Activated CD8-positive, alpha-beta memory T cell treated with anti-CD3 and anti-CD28 coated beads, Interleukin-2, amount 50 U/mL, for 4 hours (primary cell): ENCODE results near the gene WNT9B.

Experiments
- DNase-seq: peaks from one replicate; pipeline ENCODE4 v3.0.0-alpha.2; 2020

The WNT9B gene

DNA sequence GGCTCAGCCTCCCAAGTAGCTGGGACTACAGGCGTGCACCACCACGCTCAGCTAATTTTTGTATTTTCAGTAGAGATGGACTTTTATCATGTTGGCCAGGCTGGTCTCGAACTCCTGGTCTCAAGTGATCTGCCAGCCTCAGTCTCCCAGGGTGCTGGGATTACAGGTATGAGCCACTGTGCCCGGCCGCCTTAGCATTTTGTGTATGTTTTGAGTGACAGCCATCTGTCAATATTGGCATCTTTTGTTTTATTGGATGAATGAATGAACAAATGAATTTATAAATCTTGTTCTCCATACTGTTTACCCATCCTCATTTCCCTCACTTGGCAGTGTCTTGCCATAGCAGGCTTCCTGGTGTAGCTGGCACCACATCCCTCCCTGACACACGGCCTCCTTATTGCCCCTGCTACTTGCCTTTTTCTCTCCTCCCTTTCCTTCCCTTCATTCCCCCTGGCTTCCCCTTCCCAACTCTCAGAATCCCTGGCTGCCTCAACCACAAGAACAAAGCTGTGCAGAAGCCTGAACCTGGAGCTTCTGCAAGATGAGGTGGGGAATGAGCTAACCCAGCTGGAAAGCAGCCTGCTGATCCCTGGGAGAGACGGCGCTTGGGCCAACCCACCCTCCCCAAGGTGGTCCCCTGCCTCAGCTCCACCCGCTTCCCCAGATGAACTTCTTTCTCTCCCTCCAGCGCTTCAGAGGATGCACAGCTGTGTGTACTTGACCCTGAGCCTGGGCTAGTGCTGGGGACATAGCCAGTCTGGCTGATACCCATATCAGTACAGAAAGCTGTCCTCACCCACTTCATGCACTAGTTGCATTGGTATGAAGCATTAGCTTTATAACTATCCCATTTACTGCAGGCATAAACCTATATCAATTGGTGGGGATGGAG, 34.3 kb downstream of the WNT9B start:
- no peak for DNase-seq

DNA sequence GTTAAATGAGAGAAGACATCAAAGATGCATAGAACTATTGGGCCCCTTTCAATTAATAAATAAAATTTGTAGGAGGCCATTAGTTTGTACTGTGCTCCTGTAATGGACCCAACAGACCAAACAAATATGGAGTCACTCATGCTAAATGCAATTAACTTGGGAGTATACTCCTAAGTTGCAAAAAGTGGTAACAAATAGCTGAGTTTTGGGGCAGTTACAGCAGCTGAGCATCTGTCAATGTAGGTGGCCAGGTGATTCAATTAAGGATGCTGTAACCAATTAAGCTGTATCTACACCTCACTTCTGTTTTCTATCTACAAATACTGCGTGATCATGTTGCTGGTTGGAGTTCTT, 34.9 kb downstream of the WNT9B start:
- DNase-seq, result no peak

DNA sequence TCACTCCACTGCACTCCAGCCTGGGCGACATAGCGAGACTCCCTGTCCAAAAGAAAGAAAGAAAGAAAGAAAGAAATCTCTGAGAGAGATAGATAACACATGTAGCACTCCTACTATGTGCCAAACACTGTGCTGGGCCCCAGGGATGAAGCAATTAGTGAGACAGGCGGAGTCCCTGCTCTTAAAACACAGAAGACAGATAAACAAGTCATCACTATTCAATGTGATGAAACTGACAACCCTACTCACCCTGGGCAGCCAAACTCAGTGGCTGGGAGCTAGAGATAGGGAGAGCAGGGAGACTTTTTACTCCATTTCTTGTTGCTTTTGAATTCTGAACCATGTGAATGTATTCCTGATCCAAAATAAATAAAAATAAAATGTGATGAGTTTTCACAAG, 36.3 kb downstream of the WNT9B start:
- DNase-seq, result no peak

DNA sequence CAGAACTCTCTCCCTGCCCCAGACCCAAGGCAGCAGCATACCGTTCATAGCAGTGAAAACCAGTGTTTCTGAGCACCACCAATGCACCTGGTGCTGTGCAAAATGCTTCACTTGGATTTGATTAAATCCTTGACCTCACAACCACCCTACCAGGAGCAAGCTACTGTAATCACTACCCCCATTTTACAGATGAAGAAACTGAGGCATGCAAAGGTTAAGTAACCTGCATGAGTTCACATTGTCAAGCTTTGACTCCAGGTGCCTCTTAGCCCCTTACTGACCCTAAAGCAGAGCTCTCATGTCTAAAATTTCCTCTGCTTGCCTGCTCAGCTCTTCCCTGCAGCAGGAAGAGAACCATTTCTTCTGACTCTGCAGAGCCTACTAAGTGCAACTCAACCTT, 37.3 kb downstream of the WNT9B start:
- DNase-seq, result no peak

DNA sequence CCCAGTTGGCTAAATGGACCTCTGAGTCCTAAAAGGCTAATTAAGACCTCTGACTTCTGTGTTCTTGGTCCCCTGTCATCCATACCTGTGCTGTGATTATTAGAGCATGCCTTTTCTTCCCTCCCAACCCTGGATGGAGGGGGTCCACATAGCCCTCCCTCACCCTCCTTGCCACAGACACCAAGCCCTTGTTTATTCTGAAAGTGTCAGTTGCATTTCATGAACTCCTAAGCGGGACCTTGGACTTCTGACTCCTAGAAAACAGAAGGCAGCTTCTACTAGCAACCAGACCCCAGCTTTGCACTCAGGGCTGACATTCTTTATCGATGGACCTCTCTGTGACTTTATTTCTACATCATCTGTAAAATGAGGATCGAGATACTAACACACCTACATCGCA, 38.1 kb downstream of the WNT9B start:
- DNase-seq, result no peak

DNA sequence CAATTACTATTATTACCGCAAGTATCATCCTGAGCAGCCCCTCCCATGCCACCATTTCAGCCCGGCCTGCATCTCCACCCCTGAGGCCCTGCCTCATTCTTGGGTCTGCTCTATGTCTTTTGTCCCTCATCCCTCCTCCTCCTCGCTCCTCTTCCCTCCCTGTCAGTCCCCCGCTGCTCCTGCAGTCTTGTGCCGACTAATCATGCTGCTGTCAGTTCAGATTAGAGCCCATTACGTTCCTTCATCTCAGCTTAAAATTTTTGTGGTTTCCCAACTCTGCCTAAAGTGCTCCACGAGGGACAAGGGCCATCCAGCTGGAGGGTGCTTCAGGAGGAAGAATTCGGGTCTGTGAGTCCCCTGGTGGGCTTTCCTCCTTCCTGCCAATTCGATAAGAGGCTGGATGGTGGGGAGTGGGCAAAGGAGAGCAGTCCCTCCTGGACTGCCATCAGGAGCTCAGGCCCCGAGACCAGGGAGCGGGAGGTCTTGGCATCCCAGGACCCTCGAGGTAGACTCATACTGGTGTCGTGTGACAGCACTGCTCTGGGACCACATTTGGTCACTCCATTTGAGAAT, 38.7 kb downstream of the WNT9B start:
- DNase-seq, result no peak

DNA sequence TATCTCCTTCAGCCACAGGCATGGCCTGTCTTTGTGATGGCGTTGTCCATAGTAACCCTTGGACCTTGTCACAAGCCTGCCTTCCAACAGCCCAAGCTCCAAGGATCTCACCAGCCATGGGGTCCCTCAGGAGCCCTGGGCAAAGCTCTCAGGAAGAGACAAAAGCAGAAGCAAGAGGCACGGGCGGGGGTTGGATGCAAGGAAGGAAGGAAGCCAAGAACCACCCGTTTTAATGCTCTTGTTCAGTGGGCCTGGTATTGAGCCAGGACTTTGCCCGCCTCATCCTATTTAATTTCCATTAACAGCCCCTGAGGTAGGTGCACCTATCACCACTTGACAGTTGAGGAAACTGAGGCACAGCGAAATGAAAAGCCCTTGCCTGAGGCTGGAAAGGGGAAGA, 39.3 kb downstream of the WNT9B start:
- no peak for DNase-seq

DNA sequence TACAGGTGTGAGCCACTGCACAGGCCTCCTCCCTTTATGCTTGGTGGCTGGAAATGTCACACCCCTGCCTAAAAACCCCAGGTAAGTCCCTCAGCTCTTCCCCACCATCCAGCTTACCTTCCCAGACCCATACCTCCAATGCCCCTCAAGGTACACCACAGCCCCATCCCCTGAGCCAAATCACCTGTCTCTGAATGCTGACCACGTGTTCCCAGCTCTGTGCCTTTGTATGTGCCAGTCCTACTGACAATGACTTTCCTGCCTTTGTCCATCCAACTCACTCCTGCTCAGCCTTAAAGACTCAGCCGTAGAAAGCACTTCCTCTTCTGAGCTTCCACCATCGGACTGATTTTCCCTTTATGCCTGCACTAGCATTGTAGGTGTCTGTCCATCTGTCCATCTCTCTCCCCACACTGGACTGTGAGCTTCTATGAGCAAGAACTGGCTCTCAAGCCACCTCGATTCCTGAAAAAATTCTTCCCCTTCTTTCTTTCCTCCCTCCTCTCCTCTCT, 40.9 kb downstream of the WNT9B start:
- DNase-seq, result no peak

DNA sequence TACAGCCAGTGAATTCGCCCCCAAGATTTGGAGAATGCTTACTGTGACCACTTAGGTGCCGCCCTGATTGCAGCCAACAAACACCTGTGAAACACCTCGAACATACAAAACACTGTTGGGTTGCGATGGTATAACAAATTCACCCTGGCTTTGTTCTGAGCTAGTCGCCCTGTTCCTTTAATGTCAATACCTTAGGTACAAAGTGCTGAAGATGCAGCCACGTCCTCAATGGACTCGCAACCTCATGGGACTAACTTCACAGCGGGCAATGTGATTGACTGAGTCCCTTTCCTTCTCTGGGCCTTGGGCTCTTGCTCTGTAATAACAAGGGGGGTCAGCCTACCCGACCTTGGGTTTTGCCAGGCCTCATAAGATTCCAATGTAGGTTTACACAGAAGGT, 42.6 kb downstream of the WNT9B start:
- no peak for DNase-seq

DNA sequence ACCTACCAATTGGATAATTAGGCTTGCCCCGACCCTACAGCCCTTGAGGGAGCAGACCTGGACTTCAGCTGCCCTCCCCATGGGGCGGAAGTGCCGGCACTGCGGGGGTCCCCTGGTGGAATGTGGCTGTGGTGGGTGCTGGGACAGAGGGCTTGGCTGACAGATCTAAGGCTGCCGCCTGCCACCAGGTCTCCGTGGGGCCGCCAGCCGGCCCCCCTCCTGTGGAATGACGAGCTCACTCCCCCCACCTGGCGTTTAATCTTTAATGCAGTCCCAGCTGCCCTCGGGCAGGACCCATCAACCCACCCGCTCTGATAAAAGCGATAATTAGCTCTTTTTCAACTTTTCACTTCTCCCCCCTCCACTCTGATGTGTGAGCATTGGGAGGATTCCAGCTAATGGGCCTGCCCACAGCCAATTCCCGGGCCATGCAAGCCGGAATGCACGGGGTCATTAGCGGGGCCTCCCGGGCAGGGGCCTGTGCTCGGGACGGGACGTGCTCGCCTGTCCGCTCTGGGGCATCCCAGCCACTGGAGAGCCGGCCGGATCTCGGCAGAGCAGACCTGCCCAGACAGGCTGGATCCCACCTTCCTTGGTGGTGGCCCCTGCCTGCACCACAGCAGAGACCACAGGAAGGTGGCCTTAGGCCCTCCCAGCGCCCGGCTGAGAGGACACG, 43.2 kb downstream of the WNT9B start:
- no peak for DNase-seq

DNA sequence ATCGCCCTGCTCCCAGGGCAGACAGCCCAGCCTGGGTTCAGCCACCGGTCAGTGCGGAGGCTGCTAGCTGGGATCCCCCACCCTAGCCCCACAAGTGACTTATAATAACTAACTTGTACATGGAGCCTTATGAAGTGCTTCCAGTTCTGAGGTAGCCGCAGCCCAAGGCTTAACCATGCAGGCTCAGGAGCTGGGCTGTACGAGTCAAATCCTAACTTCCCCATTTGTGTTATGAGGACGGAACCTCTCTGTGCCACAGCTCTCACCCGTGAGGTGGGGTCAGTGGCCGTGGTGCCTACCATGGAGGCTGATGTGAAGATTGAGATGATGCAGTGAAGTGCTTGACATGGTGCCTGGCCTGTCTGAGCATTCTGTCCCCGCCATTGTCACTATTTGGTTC, 43.8 kb downstream of the WNT9B start:
- DNase-seq, result no peak

DNA sequence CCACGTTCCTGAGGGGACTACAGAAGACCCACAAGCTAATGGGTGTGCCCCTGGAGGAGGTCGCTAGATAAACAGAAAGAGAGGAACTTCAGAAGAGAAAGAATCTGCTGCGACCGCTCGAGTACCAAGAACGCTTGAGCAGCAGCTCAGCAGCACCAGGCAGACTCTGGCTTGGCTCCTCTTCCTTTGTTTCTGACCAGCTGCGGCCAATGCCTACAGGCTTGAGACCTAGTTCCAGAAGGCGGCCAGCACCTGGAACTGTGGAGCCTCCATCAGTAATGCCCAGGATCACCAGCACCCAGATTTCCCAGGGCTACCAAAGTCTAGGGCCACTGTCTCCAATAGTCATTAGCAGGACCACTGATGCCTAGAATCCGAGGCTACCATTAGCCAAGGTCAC, 45.6 kb downstream of the WNT9B start:
- DNase-seq, result no peak

DNA sequence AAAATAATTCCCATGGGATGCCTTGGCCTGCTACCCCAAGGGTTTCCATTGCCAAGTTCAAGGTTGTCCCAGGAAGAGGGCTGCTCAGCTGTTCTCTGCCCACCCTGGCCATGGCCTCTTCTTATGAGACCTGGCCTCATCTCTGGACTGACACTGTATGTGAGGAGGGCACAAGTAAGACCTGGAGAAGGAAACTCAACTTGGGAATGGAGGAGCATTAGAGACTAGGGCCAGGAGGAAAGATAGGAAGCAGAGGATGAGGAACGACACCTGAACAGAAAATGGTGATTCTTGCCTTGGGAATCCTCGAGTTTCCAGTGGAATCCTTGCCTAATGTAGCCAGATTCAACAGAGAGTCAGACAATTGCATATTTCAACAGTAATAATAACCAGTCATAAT, 47.0 kb downstream of the WNT9B start:
- no peak for DNase-seq

DNA sequence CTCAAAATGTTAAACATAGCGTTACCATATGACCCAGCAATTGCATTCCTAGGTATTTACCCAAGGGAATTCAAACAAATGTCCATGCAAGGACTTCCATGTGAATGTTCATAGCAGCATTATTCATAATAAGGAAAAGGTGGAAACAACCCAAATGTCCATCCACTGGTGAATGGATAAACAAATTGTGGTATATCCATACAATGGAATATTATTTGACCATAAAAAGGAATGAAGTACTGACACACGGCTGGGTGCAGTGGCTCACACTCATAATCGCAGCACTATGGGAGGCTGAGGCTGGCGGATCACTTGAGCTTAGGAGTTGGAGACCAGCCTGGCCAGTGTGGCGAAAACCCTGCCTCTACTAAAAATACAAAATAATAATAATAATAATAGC, 47.5 kb downstream of the WNT9B start:
- no peak for DNase-seq

DNA sequence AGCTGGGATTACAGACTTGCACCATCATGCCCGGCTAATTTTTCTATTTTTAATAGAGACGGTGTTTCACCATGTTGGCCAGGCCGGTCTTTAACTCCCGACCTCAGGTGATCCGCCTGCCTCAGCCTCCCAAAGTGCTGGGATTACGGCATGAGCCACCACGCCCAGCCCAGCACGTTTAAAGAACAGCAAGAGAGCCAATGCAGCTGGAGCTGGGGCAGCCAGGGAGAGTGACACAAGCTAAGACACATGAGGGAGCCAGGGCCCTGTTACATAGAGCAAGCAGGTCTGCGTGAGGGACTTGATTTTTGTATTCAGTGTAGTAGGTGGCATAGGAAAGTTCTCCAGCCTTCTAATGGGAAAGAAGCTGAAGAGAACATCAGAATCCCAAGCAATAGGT, 49.9 kb downstream of the WNT9B start:
- DNase-seq, result no peak

DNA sequence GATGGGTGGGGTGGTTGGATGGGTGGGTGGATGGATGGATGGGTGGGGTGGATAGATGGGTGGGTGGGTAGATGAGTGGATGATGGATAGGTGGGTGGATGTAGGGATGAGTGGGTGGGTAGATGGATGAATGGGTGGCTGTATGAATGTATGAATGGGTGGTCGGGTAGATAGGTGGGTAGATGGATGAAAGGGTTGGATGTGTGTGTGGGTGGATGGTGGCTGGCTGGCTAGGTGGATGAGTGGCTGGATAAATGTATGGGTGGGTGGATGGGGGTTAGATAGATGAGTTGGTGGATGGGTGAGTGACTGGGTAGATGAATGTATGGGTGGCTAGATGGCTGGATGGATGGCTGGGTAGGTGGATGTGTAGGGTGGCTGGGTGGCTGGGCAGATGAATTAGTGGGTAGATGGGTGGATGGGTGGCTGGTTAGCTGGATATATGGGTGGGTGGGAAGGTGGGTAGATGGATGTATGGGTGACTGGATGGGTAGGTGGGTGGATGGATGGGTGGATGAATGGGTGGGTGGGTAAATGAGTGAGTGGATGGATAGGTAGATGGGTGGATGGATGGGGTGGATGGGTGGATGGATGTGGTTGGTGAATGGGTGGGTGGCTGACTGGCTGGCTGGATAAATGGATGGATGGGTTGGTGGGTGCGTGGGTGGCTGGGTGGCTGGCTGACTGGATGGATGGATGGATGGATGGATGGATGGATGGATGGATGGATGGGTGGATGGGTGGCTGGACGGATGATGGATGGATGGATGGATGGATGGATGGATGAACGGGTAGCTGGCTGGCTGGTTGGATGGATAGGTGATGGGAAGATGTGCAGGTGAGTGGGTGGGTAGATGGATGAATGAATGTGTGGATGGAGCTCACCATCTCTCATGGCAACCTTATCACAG, 52.6 kb downstream of the WNT9B start:
- DNase-seq, result no peak

DNA sequence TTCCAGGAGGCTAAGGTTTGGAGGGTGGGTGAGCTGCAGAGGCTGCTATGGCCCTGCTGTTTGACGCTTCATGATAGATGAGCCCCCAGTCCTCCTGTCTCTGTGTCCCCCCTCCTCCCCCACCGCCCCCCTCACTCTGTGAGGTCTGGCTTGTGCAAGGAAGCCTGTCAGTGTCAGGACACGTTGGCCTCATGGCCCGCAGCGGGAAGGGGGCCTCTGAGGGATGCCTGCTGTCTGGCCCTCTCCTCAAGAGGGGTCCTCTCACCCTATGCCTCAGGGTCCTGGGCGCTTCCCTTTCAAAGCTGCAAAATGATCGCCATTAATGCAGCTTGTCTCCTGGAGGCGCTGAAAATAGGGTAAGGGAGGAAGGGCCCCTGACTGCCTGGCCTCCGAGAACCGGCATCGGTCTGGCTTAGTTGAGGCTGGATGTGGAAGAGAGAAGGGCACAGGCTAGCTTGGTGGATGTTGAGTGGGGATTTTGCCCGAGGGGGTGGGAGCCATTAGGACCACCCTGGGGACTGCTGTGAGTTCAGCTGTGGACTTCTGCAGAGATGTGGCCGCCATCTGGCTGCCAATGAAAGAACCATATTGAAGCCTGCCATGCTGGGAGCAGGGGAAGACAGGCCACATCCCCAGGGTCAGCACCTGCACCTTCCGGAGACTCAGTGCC, 56.8 kb downstream of the WNT9B start:
- DNase-seq, result no peak

DNA sequence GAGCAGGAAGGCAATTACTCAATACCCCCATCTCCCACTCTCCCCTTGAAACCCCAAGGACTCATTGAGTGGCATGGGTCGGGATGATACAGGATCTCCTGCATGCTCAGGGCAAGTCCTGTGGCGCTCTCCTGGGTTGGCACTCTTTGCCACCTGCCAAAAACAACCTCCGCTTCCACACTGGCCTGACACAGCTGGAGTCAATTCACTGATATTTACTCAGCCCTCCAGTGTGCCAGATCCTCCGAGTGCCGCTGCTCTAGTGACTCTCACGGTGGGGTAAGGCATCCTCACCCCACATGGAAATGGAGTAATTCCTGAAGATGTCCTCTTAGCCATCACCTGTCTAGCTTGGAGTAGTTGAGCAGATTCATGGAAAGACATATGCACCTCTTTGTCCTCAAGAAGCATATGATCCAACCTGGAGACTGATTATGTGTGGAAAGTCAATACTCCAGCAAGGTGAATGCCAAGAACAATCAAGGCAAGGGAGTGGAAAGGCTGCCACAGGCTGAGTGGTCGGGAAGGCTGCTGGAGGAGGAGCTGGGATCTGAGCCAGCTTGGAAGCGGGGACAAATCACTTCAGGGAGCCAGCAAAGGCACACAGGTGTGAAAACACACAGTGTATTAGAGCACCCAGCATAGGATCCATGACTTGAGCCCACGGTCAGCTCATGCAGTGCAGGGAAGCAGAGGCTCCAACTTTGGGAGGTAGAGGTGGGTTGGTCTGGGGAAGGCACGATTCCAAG, 59.0 kb downstream of the WNT9B start:
- no peak for DNase-seq

DNA sequence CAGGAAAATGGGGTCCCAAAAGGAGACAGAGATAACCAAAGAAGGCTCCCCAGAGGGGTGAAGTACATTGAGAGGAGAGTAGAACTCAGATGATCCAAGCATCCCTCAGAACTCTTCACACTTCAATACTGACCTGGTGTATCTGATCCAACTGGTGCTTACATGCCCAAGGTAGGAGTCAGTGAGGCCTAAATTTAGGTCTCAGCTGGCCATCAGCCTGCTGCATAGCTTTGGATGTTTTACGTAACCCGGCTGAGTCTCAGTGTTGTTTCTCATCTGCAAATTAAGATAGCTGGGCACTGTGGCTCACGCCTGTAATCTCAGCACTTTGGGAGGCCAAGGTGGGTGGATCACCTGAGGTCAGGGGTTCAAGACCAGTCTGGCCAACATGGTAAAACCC, 59.9 kb downstream of the WNT9B start:
- DNase-seq, result no peak

DNA sequence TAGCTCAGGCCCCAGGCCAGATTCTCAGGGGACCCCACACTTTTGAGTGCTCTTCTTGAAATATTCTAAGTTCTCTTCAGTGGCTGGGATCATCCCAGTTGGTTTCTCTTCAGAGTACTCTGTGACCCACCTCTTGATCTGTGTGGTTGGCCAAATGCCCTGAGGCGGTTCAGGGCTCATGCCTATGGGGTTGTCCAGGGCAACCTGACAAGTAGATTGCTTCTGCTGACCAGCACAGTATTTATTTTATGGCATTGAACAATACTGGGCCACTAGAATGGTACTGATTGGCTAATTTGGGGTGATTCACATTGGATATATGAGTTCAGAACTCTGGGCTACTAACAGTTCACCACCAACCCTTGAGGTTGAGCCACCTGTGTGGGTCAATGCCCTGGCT, 64.2 kb downstream of the WNT9B start:
- DNase-seq, result no peak

DNA sequence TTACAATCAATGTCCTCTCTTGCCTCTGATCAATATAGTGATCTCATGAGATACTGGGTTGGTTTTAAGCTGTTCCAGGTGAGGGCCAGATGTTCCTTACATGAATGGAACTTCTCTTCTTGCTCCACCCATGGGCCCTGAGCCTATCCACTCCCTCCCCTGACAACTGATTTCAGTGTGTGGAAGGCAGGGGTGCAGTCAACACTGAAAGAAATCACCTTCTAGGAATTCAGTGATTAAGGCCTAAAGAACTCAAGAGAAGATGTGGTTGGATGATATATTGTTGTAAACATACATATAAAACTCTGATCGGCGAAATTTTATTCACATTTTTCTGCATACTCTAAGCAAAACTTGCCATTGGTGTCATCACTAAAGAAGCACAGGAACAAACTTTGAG, 64.8 kb downstream of the WNT9B start:
- no peak for DNase-seq

DNA sequence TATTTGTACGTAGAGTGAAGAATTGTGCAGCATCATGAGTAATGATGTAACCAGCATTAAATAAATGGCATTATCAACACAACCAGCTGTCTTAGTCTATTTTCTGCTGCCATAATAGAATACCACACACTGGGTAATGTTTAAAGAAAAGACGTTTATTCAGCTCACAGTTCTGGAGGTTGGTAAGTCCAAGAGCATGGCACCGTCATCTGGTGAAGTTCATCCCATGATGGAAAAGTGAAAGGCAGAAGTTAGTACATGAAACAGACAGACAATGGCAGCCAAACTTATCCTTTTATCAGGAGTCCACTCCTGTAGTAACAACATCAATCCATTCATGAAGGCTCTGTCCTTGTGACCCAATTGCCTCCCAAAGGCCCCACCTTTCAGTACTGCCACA, 65.2 kb downstream of the WNT9B start:
- DNase-seq, result no peak
